Lung (tissue), 12 donors: ENCODE data around the gene TCERG1. TPM values are rescaled to one million over a fixed set of nuclear protein-coding genes. Genes with fewer than 3 reads are reported as not detected.

Experiments used
- ATAC-seq: fragments of 200-7000 bp; cut with Tn5 transposase; one replicate; pipeline ENCODE4 v1.9.1; 2020; ENCODE audit warnings: moderate number of reproducible peaks; ENCODE audit not compliant: insufficient read depth, low FRiP score
- DNase-seq, 3 donors: peaks; one replicate each; pipeline ENCODE4 v3.0.0-alpha.2; 2013 to 2017
- H3K27ac ChIP-seq, 2 donors: one replicate each; pipeline ENCODE4 v1.5.1; 2013; ENCODE audit warnings: mild to moderate bottlenecking in 2 of 2, moderate library complexity in 2 of 2, control low read depth in 1 of 2, inconsistent platforms in 1 of 2, low read depth in 1 of 2, low read length in 1 of 2
- H3K27me3 ChIP-seq, 3 donors: one replicate each; pipeline ENCODE4 v1.5.1; 2013; ENCODE audit warnings: low read length in 2 of 3; ENCODE audit not compliant: control insufficient read depth in 3 of 3, insufficient read depth in 3 of 3
- H3K36me3 ChIP-seq, 4 donors: one replicate each; pipeline ENCODE4 v1.5.1; 2013; ENCODE audit warnings: low read length in 4 of 4, mild to moderate bottlenecking in 1 of 4, moderate library complexity in 1 of 4; ENCODE audit not compliant: control insufficient read depth in 4 of 4, insufficient read depth in 4 of 4
- H3K4me1 ChIP-seq, 5 donors: one replicate each; pipeline ENCODE4 v1.5.1; 2013; ENCODE audit warnings: low read length in 5 of 5, mild to moderate bottlenecking in 2 of 5, moderate library complexity in 1 of 5; ENCODE audit not compliant: control insufficient read depth in 5 of 5, insufficient read depth in 5 of 5
- H3K4me3 ChIP-seq: one replicate; pipeline ENCODE4 v1.5.1; 2013; ENCODE audit warnings: mild to moderate bottlenecking, control low read depth, moderate library complexity
- H3K9ac ChIP-seq, 2 donors: one replicate each; pipeline ENCODE4 v1.5.1; 2013; ENCODE audit warnings: low read length in 2 of 2, control low read depth in 1 of 2; ENCODE audit not compliant: insufficient read depth in 1 of 2
- H3K9me3 ChIP-seq, 4 donors: one replicate each; pipeline ENCODE4 v1.5.1; 2013; ENCODE audit warnings: low read length in 3 of 4, mild to moderate bottlenecking in 1 of 4, moderate library complexity in 1 of 4; ENCODE audit not compliant: control insufficient read depth in 4 of 4, insufficient read depth in 3 of 4
- WGBS, 2 donors: extraction: QIAGEN DNeasy Blood & Tissue Kit; methylation state at CpG; one replicate each; pipeline ENCODE4 v1.1.7; 2013; 5-methylcytosine and 5-hydroxymethylcytosine counted together
- polyA plus RNA-seq, 2 donors: library from polyadenylated mRNA; stranded (reverse); fragments of 200-250 nt; gene quantifications; one replicate each; pipeline ENCODE4 v1.2.1, GENCODE V29; 2013
- total RNA-seq, 2 donors: library from RNA; depleted of rRNA in 1 of 2; stranded (reverse); fragments of >200 nt in 1 of 2; gene quantifications; one replicate each; pipeline ENCODE4 v1.2.1, GENCODE V29; 2014 to 2021
- TF ChIP-seq, protein P1 (sequence below): IDR thresholded peaks from 2 replicates; pipeline ENCODE4 v1.5.1; 2012; ENCODE audit warnings: mild to moderate bottlenecking; ENCODE audit errors: control extremely low read depth, extremely low read depth
- donor health status: control.
- donor health status: control.
- donor health status: Bipolar disorder and iron deficiency.
- donor health status: healthy.
- donor health status: DM: yes; HTN: yes; CAD: no.

Gene TCERG1
- total and polyA plus RNA-seq, 4 donors, result 21.1 to 79.2 (median 45.2) TPM

DNA sequence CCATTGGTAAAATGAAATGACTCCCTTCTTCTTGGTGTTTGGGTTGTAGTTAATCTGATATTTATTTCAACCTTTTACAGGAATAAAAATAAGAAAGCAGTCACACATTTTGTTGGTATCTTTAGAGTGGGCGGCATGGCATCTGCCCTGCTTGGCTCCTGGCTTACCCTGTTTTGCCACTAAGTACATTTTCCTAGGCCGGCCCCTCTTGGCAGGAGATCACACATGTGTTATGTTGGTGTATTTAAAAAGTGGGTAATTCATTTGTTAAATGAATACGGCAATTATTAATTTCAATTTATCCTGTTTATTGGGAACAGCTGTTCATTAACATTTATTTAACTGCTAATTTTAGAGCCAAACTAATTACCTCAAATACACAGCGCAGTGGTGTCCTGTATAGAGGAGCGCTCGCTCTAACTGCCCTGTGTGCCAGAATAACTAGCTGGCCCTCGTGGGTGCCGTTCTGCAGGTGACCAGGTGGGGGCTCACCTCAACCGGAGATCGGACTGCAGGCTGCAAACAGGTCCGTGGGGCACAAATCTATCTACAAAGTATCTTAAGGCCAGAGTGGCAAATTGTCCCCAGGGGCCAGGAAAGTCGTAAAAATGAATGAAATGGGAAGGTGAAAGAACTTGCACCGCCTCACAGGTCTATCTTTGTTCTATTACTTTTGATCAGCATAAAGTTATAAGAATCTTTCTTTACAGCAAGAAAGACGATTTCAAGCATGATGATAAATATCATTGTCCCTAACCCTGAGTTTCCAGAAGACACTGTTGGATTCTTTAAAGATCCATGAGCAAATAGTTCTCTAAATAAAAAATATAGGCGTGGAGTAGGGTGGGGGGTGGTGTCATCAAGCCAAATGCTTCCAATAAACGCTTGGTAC is 95.1 kb downstream of the TCERG1 start:
- WGBS, 2 donors, result 28 to 31% methylated on average over 16 of the region's 16 CpGs
- ATAC-seq, result peak; percentile 92

DNA sequence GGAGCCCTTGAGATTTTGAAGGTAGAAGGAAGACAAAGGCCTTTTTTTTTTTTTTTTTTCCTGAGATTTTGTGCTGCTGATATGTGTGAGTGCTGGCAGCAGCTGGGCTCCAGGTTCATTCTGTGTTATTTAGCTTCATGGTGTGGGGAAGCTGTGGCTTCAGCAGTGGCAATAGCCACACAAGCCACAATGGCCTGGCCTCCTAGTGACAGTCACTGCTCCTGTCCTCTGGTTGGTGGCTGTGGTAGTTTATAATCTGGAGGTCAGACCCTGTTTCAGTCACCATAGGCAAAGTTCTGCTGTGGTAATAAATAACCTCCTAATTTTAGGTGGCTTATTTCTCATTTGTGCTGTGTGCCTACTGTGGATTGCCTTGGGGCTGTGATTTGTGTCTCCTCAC is 97.1 kb downstream of the TCERG1 start:
- H3K27me3 ChIP-seq, result no peaks in the 10 kb centered on the region
- H3K27ac ChIP-seq, result no peak overlapping the region
- no peaks in the 10 kb centered on the region for H3K4me1 ChIP-seq
- no peak overlapping the region for H3K9ac ChIP-seq
- no peaks in the 10 kb centered on the region for H3K36me3 ChIP-seq
- no peak for ATAC-seq
- no peak for DNase-seq
- peaks cover 0 to 2% (median 0%) of the 10 kb centered on the region in 4 donors for H3K9me3 ChIP-seq
- H3K4me3 ChIP-seq, result no peak overlapping the region
- TF ChIP-seq, protein P1, sequence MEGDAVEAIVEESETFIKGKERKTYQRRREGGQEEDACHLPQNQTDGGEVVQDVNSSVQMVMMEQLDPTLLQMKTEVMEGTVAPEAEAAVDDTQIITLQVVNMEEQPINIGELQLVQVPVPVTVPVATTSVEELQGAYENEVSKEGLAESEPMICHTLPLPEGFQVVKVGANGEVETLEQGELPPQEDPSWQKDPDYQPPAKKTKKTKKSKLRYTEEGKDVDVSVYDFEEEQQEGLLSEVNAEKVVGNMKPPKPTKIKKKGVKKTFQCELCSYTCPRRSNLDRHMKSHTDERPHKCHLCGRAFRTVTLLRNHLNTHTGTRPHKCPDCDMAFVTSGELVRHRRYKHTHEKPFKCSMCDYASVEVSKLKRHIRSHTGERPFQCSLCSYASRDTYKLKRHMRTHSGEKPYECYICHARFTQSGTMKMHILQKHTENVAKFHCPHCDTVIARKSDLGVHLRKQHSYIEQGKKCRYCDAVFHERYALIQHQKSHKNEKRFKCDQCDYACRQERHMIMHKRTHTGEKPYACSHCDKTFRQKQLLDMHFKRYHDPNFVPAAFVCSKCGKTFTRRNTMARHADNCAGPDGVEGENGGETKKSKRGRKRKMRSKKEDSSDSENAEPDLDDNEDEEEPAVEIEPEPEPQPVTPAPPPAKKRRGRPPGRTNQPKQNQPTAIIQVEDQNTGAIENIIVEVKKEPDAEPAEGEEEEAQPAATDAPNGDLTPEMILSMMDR, result no peak

More for the DNA sequence above, 95.1 kb downstream of the TCERG1 start:
- H3K4me3 ChIP-seq, result no peak overlapping the region
- TF ChIP-seq, protein P1, result peak; percentile 42
- H3K9me3 ChIP-seq, result peaks cover 0 to 2% (median 0%) of the 10 kb centered on the region in 4 donors
- no peak overlapping the region for H3K27ac ChIP-seq
- no peaks in the 10 kb centered on the region for H3K36me3 ChIP-seq
- H3K9ac ChIP-seq, result no peak overlapping the region
- H3K27me3 ChIP-seq, result no peaks in the 10 kb centered on the region
- DNase-seq, result peak; percentile 28 to 51 (median 51)
- H3K4me1 ChIP-seq, result no peaks in the 10 kb centered on the region

DNA sequence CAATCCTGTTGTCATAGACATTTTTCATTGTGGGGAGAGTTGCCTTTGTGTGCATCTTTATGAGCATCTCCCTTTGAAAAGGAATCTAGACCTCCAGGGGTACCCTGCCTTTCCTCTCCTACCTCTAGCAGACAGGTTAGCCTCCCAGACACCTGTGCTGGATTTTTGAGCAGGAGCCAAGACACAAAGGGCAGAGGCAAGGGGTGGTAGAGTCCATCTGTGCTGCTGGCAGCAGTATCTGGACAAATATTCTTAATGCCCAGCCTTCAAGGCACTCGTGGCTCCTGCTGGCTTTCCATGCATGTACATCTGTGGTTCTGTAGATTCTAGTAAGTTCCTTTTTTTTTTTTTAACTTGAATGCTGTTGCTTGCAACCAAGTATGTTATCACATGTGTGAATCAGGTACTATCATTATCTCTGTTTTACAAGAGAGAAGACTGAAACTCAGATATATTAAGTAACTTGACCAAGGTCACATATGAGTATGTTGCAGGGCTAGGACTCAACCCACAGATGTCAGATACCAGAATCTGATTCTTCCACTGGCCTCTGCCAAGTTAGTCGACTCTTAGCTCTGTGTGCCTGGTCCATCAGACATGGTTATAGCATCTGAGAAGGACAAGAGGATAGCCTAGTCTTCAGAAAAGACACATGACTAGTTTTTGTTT is 101.8 kb downstream of the TCERG1 start:
- DNase-seq, result no peak
- no peak overlapping the region for H3K9ac ChIP-seq
- H3K9me3 ChIP-seq, result no peaks in the 10 kb centered on the region
- TF ChIP-seq, protein P1, result no peak
- no peak for ATAC-seq
- peaks cover 0 to 4% (median 0%) of the 10 kb centered on the region in 3 donors for H3K27me3 ChIP-seq
- H3K4me3 ChIP-seq, result no peak overlapping the region
- 45 to 56% methylated on average over 2 of the region's 2 CpGs for WGBS, 2 donors
- no peaks in the 10 kb centered on the region for H3K4me1 ChIP-seq
- no peak overlapping the region for H3K27ac ChIP-seq
- no peaks in the 10 kb centered on the region for H3K36me3 ChIP-seq
